Ascending aorta (tissue), 2 donors: ENCODE measurements around the gene MAP3K4. TPM values are rescaled to one million over a fixed set of nuclear protein-coding genes. Genes with fewer than 3 reads are reported as not detected.
"Not testable (repeated sequence)": the region's sequence is repeated elsewhere in the genome, so short reads cannot be mapped to it uniquely, and the experiment has no call there.

Experiments used
- DNase-seq, 2 donors: peaks; one replicate each; pipeline ENCODE4 v3.0.0-alpha.2; 2019; ENCODE audit warnings: low spot score in 2 of 2
- H3K27ac ChIP-seq, 2 donors: fragments of 200-600 bp; sonication (generic); one replicate each; pipeline ENCODE4 v1.5.1; 2016 to 2017; ENCODE audit warnings: mild to moderate bottlenecking in 1 of 2
- H3K27me3 ChIP-seq: fragments of 200-600 bp; sonication (generic); one replicate; pipeline ENCODE4 v1.5.1; 2017
- H3K36me3 ChIP-seq, 2 donors: fragments of 200-600 bp; sonication (generic); one replicate each; pipeline ENCODE4 v1.5.1; 2016
- H3K4me1 ChIP-seq, 2 donors: fragments of 200-600 bp; sonication (generic); one replicate each; pipeline ENCODE4 v1.5.1; 2016 to 2017; ENCODE audit warnings: mild to moderate bottlenecking in 1 of 2
- H3K4me3 ChIP-seq, 2 donors: fragments of 200-600 bp; sonication (generic); one replicate each; pipeline ENCODE4 v1.5.1; 2016 to 2017; ENCODE audit warnings: mild to moderate bottlenecking in 1 of 2
- H3K9me3 ChIP-seq, 2 donors: fragments of 200-600 bp; sonication (generic); one replicate each; pipeline ENCODE4 v1.5.1; 2016
- CTCF ChIP-seq, 3 experiments: fragments of 200-600 bp in 2 of 3; fragments of 450-650 bp in 1 of 3; sonication (generic) in 2 of 3; IDR thresholded peaks; one replicate each; pipeline ENCODE4 v1.5.1; 2016 to 2019; ENCODE audit warnings: antibody characterized with exemption in 3 of 3, mild to moderate bottlenecking in 1 of 3, moderate library complexity in 1 of 3
- intact Hi-C: fragments of 100-400 bp; cut with DNase I; formaldehyde crosslinking; loops from one replicate; pipeline ENCODE4 v1.15.1; 2023
- total RNA-seq: library from RNA; depleted of rRNA; stranded (reverse); fragments of >200 nt; gene quantifications from one replicate; pipeline ENCODE4 v1.1.0, GENCODE V29; 2016

MAP3K4 gene
- total RNA-seq, 1 donor from 2014 or later, result 14.9 TPM

DNA sequence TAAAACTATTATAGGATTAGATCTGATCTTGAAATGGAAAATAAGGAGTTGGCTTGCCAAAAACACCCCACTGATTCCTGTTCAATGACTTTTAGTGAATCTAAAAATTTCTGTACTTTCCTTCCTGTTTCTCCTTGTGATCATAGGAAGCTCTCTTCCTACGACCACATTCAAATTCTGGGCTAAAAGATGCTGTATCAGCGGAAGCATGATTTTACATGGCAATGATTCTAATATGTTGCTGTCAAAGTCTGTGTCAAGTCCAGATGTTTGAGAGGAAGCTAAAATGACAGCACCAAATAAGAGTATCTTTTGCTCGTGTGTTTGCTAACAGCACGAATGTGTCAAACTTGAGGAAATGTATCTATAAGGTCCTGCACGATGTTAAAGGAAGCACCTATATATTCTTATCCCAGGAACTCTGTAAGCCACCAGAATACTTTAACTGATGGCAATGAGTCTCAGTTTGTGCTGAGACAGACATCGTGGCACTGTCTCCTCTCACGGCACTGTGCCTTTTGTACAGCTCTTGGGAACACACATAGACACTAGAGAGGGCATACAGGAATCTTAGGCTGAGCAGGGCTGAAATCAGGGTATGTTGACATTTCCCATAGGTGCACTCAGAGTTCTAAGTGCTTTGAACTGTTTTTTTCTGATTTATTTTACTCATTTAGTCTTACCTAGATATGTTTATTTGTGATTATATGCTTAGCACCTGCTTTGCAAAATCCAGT is 24.9 kb upstream of the MAP3K4 start:
- Histone ChIP-seq H3K9me3 (no peaks in the 10 kb centered on the region), H3K4me3 (no peak overlapping the region), H3K27me3 (no peaks in the 10 kb centered on the region), H3K4me1 (no peaks in the 10 kb centered on the region), H3K36me3 (no peaks in the 10 kb centered on the region), H3K27ac (no peak overlapping the region)
- no peak for TF ChIP-seq CTCF (IDR thresholded peaks at IDR 0.05)
- intact Hi-C loops, result no loop called here
- DNase-seq, result no peak

DNA sequence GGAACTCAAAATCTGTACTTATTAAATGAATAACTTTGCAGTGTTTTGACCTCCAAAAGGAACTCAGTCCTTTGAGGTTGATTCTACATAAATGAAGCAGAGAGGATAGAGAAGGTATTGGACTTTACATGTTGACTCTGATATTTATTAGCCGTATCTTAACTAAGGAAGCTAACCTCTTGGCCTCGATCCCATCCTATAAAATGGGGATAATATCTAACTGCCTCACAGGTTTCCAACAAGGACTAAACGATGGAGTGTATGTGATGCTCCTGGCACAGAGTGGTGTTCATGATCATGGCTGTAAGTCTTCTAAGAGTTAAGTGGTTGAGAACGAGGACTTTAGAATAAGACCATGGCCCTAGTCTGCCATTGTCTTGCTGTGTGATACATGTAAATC is 24.2 kb upstream of the MAP3K4 start:
- Histone ChIP-seq H3K27me3 (no peaks in the 10 kb centered on the region), H3K36me3 (no peaks in the 10 kb centered on the region), H3K9me3 (no peaks in the 10 kb centered on the region), H3K4me3 (no peak overlapping the region), H3K27ac (no peak overlapping the region), H3K4me1 (no peaks in the 10 kb centered on the region)
- intact Hi-C loops, result no loop called here
- no peak for TF ChIP-seq CTCF (IDR thresholded peaks at IDR 0.05)
- no peak for DNase-seq

- intact Hi-C loops, result no loop called here
- no peaks in the 10 kb centered on the region for H3K36me3 ChIP-seq
- no peaks in the 10 kb centered on the region for H3K4me1 ChIP-seq
- H3K27ac ChIP-seq, result no peak overlapping the region
- no peaks in the 10 kb centered on the region for H3K27me3 ChIP-seq
- no peak for DNase-seq
- TF ChIP-seq CTCF (IDR thresholded peaks at IDR 0.05), result no peak
- H3K4me3 ChIP-seq, result no peak overlapping the region
- H3K9me3 ChIP-seq, result no peaks in the 10 kb centered on the region
Observed at GRCh38 chr6:160967833-160968232, 23.7 kb upstream of the MAP3K4 start.

DNA sequence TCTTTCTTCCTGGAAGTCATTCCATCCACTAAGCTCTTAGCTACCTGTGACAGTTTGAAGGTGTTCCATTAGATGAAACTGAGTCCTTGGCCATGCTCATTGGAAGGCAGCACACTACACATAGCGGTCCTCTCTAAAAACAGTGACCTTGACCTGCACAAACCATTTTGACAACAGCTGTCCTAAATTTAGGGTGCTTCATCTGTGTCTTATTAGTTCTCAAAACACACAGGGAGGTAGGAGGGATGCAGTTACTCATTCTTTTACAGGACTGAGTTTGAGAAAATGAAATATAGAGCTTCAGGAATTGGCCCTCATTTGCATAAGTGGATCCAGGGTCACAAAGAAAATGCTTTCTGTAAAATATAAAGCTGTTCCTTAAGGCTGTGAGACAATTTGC is 20.4 kb upstream of the MAP3K4 start:
- H3K36me3 ChIP-seq, result no peaks in the 10 kb centered on the region
- H3K27ac ChIP-seq, result no peak overlapping the region
- H3K4me3 ChIP-seq, result no peak overlapping the region
- no peaks in the 10 kb centered on the region for H3K9me3 ChIP-seq
- no peak for TF ChIP-seq CTCF (IDR thresholded peaks at IDR 0.05)
- no peak for DNase-seq
- H3K4me1 ChIP-seq, result peaks cover 0 to 11% of the 10 kb centered on the region in 2 donors
- H3K27me3 ChIP-seq, result no peaks in the 10 kb centered on the region
- intact Hi-C loops, result no loop called here

- DNase-seq, result no peak
- TF ChIP-seq CTCF (IDR thresholded peaks at IDR 0.05), result no peak
- intact Hi-C loops, result no loop called here
- H3K4me1 ChIP-seq, result peaks cover 0 to 11% of the 10 kb centered on the region in 2 donors
- H3K27me3 ChIP-seq, result no peaks in the 10 kb centered on the region
- no peaks in the 10 kb centered on the region for H3K36me3 ChIP-seq
- H3K9me3 ChIP-seq, result no peaks in the 10 kb centered on the region
- H3K27ac ChIP-seq, result no peak overlapping the region
- H3K4me3 ChIP-seq, result no peak overlapping the region
Observed at GRCh38 chr6:160972111-160972510, 19.5 kb upstream of the MAP3K4 start.

GRCh38 chr6:160972594-160972993 is 19.0 kb upstream of the MAP3K4 start:
- H3K27ac ChIP-seq, intact Hi-C loops: not testable (repeated sequence)

More at GRCh38 chr6:160972594-160972993, 19.0 kb upstream of the MAP3K4 start:
- H3K27me3 ChIP-seq, H3K4me3 ChIP-seq, H3K9me3 ChIP-seq, H3K36me3 ChIP-seq, DNase-seq: not testable (repeated sequence)
- peaks cover 0 to 11% of the 10 kb centered on the region in 2 donors for H3K4me1 ChIP-seq
